Gastrocnemius medialis (tissue), 4 donors: ENCODE measurements around the gene CELA1.

Experiments used
- CTCF ChIP-seq, 5 experiments: fragments of 450-650 bp in 3 of 5; fragments of 200-600 bp in 2 of 5; sonication (generic) in 2 of 5; IDR thresholded peaks in 4 of 5; conservative IDR thresholded peaks in 1 of 5; 1 replicate in 4 of 5; 2 replicates in 1 of 5; pipeline ENCODE4 v1.5.1; 2016 to 2019; ENCODE audit warnings: antibody characterized with exemption in 5 of 5, mild to moderate bottlenecking in 3 of 5, moderate library complexity in 3 of 5
- POLR2A ChIP-seq, 2 donors: fragments of 450-650 bp; IDR thresholded peaks; one replicate each; pipeline ENCODE4 v1.6.1; 2017; ENCODE audit warnings: antibody characterized with exemption in 2 of 2, mild to moderate bottlenecking in 2 of 2, moderate library complexity in 2 of 2

GRCh38 chr12:51335931-51336330 is 10.5 kb downstream of the CELA1 start:
- TF ChIP-seq CTCF (IDR thresholded peaks at IDR 0.05 in 4 of 5, conservative IDR thresholded peaks at IDR 0.05 in 1 of 5) (no peak), POLR2A (IDR thresholded peaks at IDR 0.05) (no peak)
